SIG-M5 treated with dmso at 0.1 percent for 504 hours (cell line): ENCODE measurements around the gene ERC1.
"Not testable (repeated sequence)": the region's sequence is repeated elsewhere in the genome, so short reads cannot be mapped to it uniquely, and the experiment has no call there.

Experiments
- DNase-seq: peaks from one replicate; lab custom pipeline; 2025; ENCODE audit not compliant: unreplicated experiment; lab: John Stamatoyannopoulos, UW

ERC1 gene

GRCh38 chr12:981176-981828, 9.7 kb upstream of the ERC1 start:
- no peak for DNase-seq

GRCh38 chr12:981961-982360, 9.1 kb upstream of the ERC1 start:
- DNase-seq: no peak

DNA sequence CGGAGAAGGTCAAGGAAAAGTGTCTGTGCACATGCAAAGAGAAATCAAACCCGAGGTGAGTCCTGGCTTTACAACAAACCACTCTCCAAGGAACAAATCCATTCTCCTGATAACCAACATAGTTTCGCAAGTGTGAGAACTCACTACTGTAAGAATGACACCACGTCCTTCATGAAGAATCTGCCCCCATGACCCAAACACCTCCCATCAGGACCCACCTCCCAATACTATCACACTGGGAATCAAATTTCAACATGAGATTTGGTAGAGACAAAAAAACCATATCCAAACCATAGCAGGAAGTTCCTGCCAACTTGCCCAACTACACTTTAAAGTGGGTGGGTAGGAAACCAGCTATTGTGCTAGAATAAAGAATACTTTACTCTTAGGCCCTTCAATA, 2.4 kb upstream of the ERC1 start:
- DNase-seq: no peak

GRCh38 chr12:989051-989450, 2.0 kb upstream of the ERC1 start:
- no peak for DNase-seq

DNA sequence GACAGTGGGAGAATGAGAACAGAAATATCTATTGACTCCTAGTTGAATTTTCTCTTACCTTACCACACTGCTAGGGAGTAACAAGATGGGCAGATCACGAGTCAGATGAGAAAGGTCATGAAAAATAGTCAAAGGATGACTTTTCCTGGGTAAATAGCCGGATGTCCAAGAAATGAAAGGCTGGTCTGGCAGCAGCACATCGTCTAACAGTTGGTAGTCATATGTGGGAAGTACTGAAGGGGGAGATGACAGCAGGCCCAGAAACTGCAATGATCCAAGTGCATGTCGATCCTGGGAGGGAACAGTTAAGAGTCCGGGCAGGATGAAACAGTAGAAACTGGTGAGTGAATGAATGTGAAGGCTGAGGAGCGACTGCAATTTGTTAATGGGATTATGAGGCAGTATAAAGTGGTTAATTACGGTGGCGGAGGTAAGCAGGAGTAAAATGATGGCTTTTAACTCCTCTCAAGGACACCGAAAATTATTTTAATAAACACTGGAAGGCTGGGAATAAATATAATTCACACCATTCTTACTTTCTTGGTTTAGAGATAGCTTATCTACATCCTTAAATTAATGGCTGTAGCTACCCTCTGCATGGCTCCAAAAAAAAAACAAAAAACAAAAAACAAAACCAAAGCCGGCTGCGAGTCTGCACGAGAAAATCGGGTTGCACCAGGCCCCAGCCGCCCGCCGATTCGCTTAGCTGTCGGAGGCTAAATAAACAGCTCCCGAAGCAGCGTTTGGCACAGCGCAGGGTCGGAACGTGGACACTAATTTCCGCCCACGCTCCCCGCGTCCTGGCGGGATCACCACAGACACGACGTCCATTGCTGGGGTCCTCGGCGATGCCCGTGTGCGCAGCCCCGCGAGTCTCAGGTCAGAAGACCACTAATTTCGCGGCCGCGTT, 1.0 kb upstream of the ERC1 start:
- DNase-seq: peak; percentile 65

- no peak for DNase-seq
Observed at GRCh38 chr12:991350-992333, 619 bp downstream of the ERC1 start.

DNA sequence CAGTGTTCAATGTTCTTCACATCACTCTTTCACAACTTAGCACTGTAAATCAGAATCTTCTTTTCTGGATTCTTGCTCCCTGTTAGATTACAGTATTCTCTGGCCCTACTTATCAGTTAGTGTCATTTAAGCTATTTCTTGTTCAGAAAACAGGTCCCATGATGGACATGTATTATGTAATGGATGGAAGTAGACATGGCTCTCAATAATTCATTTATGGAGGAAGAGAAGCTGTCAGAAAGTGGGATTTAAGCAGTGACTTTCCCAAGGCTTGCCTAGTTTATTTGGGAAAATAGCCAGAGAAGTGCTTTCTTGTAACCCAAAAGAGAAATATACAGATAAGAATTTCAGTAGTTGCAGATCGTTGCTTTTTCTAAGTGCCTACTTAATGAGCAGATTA, 1.6 kb downstream of the ERC1 start:
- no peak for DNase-seq

DNA sequence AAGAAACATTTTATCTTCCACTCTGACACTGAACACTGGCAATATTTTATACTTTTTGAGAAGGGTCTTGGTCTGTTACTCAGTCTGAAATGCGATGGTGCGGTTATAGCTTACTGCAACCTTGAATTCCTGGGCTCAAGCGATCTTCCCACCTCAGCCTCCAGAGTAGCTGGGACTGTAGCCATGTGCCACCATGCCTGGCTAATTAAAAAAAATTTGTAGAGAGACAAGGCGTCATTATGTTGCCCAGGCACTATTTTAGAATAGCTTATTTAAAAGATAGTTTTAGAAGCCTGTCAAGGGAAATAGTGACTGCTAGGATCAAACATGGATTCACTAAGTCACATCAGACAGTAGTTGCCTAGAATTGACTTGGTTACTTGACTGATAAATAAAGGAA, 5.9 kb downstream of the ERC1 start:
- no peak for DNase-seq

- no peak for DNase-seq
Observed at GRCh38 chr12:997505-997904, 6.5 kb downstream of the ERC1 start.

DNA sequence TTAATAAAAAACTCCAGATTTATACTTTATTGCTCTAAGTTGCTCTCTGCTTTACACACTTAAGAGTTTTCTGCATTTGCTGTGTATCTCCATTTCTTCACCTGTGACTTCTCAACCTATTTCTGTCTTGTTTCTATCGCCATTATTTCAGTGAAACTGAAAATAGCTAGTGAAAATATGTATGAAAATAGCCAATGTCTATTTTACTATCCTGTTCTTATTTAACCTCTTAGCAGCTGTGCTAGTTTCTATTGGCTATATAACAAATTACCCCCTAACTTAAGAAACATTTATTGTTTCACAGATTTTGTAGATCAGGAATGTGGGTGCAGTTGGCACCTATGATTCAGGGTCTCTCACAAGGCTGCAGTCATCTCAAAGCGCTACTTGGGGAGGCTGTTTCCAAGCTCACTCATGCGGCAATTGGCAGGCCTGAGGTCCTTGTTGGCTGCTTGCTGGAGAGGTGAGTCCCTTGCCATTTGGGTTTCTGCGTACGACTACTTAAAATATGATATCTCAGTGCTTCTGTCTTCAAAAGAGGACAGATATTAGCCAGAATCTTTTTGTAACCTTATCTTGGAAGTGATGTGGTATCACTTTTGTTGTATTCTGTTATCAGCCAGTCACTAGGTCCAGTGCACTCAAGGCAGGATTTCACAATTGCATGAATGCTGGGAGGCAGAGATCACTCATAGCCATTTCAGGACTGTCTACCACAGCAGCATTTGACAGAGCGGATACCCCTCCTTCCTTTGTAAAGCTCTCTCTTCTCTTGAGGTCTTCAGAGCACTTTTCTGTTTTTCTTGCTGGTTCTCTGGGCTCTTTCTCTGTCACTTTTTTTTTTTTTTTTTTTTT, 7.2 kb downstream of the ERC1 start:
- no peak for DNase-seq

- DNase-seq: not testable (repeated sequence)
Observed at GRCh38 chr12:999736-1000135, 8.7 kb downstream of the ERC1 start.

DNA sequence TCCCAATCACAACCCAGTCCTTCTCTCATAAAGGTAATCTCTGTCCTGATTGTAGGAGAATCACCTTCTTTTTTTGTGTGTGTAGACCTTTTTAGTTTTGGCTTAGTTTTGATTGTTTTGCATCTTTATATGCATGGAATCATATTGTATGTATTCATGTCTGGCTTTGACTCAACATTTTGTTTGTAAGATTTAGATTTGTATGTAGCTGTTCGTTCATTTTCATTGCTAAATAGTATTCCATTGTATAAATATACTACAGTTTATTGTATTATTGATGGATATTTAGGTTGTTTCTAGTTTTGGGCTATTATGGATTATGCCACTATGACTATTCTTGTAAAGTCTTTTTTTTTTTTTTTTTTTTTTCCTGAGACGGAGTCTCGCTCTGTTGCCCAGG, 10.5 kb downstream of the ERC1 start:
- DNase-seq: no peak

DNA sequence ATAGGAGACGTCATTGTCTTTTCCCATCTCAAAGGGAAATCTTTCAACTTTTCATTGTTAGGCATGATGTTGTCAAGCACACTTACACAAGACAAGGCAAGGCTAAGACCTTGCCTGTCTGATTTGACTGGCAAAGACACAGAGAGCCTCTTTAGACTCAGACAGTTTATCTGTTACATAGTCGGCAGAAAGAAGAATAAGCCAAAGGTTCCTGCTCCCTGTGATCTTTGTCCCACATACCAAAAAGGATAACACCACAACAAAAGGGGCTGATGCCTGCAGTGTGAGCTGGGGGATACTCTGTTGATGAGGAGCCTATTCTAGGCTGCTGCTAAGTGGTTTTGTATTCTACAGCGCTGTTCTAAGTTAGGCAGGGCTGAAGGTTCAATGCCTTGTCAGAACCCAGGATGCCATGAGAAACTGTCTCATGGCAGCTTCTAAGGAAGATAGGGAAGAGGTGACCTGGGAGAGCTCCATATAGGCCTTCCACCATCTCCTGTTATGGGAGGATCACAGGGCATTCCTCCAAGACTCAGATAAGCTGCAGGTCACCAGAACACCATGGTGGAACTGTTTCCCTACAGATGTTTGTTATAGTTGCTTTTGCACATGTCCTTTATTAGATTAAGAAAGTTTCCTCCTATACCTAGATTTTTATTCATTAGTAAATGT, 12.7 kb downstream of the ERC1 start:
- DNase-seq: no peak

DNA sequence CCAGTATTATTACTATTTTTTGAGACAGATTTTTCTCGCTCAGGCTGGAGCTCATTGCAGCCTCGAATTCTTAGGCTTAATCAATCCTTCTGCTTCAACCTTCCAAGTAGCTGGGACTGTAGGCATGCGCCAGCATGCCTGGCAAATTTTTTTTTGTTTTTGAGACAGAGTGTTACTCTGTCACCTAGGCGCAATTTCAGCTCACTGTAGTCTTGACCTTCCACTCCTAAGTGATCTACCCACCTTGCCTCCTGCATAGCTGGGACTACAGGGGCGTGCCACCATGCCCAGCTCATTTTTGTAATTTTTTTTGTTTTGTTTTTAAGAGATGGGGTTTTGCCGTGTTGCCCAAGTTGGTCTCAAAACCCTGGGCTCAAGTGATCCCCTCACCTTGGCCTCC, 15.2 kb downstream of the ERC1 start:
- no peak for DNase-seq

- no peak for DNase-seq
Observed at GRCh38 chr12:1007276-1007675, 16.3 kb downstream of the ERC1 start.

DNA sequence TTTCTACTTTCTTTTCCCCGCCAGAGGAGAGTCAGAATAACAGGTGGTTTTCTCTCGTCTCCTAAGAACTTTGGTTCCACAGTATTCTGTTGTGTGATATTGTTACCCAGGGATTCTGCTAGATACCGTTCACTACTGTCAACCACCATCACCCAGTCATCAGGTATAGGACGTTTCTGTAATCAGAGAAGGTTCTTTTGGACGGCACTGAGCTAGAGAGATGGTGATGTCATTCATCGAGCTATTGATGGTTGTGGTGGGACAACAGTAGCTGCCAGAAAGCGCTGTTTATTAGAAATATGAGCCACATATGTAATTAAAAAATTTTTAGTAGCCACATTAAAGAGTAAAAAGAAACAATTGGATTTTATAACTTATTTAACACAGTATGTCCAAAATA, 17.0 kb downstream of the ERC1 start:
- DNase-seq: no peak

GRCh38 chr12:1011091-1011490, 20.1 kb downstream of the ERC1 start:
- DNase-seq: no peak

- DNase-seq: no peak
Observed at GRCh38 chr12:1013618-1014489, 22.8 kb downstream of the ERC1 start.

DNA sequence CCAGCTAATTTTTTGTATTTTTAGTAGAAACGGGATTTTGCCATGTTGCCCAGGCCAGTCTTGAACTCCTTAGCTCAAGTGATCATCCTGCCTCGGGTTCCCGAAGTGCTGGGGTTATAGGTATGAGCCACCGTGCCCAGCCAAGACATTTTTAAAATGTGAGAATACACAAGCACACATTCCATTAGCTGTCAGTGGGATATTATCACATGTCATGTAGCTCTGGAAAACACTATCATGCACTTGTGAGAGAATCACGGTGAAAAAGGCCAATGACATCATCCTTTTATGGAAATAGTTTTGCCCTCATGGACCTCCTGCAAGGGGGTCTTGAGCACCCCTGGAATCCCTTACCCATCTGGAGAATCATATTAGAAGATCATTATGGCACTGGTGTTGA, 28.3 kb downstream of the ERC1 start:
- no peak for DNase-seq
